Keratinocyte (primary cell): ENCODE results near the gene CMPK2. TPM values are rescaled to one million over a fixed set of nuclear protein-coding genes. Genes with fewer than 3 reads are reported as not detected.

ENCODE experiments used
- DNase-seq: peaks from one replicate; pipeline ENCODE4 v3.0.0-alpha.2; 2011; ENCODE audit warnings: low read depth, missing footprints, low spot score
- FAIRE-seq: peaks from 2 replicates; lab custom pipeline; 2011; peaks lifted over from hg19 to GRCh38; lab: Jason Lieb, UNC
- H2AFZ ChIP-seq: 2 replicates; pipeline ENCODE4 v1.6.0; 2012; ENCODE audit warnings: low read length, control low read depth, inconsistent platforms; ENCODE audit not compliant: control insufficient read depth
- H3K27ac ChIP-seq: 2 replicates; pipeline ENCODE4 v1.5.1; 2011; ENCODE audit warnings: low read length; ENCODE audit not compliant: control insufficient read depth, insufficient read depth
- H3K27me3 ChIP-seq: 3 replicates; pipeline ENCODE4 v1.6.0; 2011; ENCODE audit warnings: low read length; ENCODE audit not compliant: control insufficient read depth, insufficient read depth; ENCODE audit errors: extremely low read depth
- H3K36me3 ChIP-seq, 2 experiments: 2 replicates in 1 of 2; 3 replicates in 1 of 2; pipeline ENCODE4 v1.5.1; 2011; ENCODE audit warnings: low read length in 2 of 2, mild to moderate bottlenecking in 1 of 2; ENCODE audit not compliant: control insufficient read depth in 2 of 2, insufficient read depth in 2 of 2; ENCODE audit errors: extremely low read depth in 1 of 2
- H3K4me1 ChIP-seq: 3 replicates; pipeline ENCODE4 v1.5.1; 2011; ENCODE audit warnings: low read length; ENCODE audit not compliant: control insufficient read depth, insufficient read depth; ENCODE audit errors: extremely low read depth
- H3K4me2 ChIP-seq: 3 replicates; pipeline ENCODE4 v1.6.0; 2011; ENCODE audit warnings: low read depth, low read length; ENCODE audit not compliant: control insufficient read depth, insufficient read depth; ENCODE audit errors: extremely low read depth
- H3K4me3 ChIP-seq, 3 experiments: fragments of 200-600 bp in 1 of 3; sonication (generic) in 1 of 3; 2 replicates in 2 of 3; 3 replicates in 1 of 3; pipeline ENCODE4 v1.5.1; 2011 to 2016; ENCODE audit warnings: low read length in 3 of 3, mild to moderate bottlenecking in 3 of 3, control low read depth in 2 of 3, inconsistent platforms in 1 of 3, low read depth in 1 of 3, mixed read lengths in 1 of 3, mixed run types in 1 of 3, moderate library complexity in 1 of 3; ENCODE audit not compliant: control insufficient read depth in 2 of 3, insufficient read depth in 2 of 3; ENCODE audit errors: extremely low read depth in 1 of 3
- H3K79me2 ChIP-seq: 2 replicates; pipeline ENCODE4 v1.6.0; 2012; ENCODE audit warnings: low read length; ENCODE audit not compliant: control insufficient read depth, insufficient read depth
- H3K9ac ChIP-seq: 3 replicates; pipeline ENCODE4 v1.6.0; 2011; ENCODE audit warnings: low read length; ENCODE audit not compliant: control insufficient read depth, insufficient read depth; ENCODE audit errors: extremely low read depth
- H3K9me1 ChIP-seq: 3 replicates; pipeline ENCODE4 v1.6.0; 2011; ENCODE audit warnings: low read length; ENCODE audit not compliant: control insufficient read depth, insufficient read depth; ENCODE audit errors: extremely low read depth
- H3K9me3 ChIP-seq: 2 replicates; pipeline ENCODE4 v1.5.1; 2012; ENCODE audit warnings: low read depth, low read length; ENCODE audit not compliant: control insufficient read depth
- H4K20me1 ChIP-seq: 3 replicates; pipeline ENCODE4 v1.6.0; 2011; ENCODE audit warnings: low read length; ENCODE audit not compliant: control insufficient read depth, insufficient read depth; ENCODE audit errors: extremely low read depth
- CTCF ChIP-seq, 3 experiments: IDR thresholded peaks in 1 of 3; conservative IDR thresholded peaks in 1 of 3; optimal IDR thresholded peaks in 1 of 3; 2 replicates in 2 of 3; 3 replicates in 1 of 3; pipeline versions ENCODE3 to v1.5.1; 2011; ENCODE audit warnings: low read length in 3 of 3, mild to moderate bottlenecking in 3 of 3, moderate library complexity in 2 of 3, control low read depth in 1 of 3, inconsistent platforms in 1 of 3; ENCODE audit not compliant: insufficient read depth in 2 of 3; ENCODE audit errors: extremely low read depth in 1 of 3
- EZH2 ChIP-seq: IDR thresholded peaks from one replicate; pipeline ENCODE4 v1.6.1; 2012; ENCODE audit warnings: inconsistent platforms, mild to moderate bottlenecking, low read length, moderate library complexity
- dilution Hi-C: fragments of 300-500 bp; cut with MboI; formaldehyde crosslinking; loops from one replicate; pipeline ENCODE4 v1.7.0; 2020; ENCODE audit warnings: low sequenced_read_pairs; ENCODE audit not compliant: extremely low pct_ligation_motif_present
- polyA plus RNA-seq, 5 experiments: library from polyadenylated mRNA; depleted of rRNA in 3 of 5; stranded (reverse) in 3 of 5; stranded (forward) in 1 of 5; unstranded in 1 of 5; fragments of >200 nt; gene quantifications; 1 replicate in 1 of 5; 2 replicates in 3 of 5; 3 replicates in 1 of 5; pipeline versions ENCODE4 v1.2.1 to v1.2.3, GENCODE V29; 2011 to 2012; ENCODE audit warnings: missing spikeins in 2 of 5, low read depth in 1 of 5, low replicate concordance in 1 of 5

CMPK2 gene
- polyA plus RNA-seq, 1 donor (not counting 4 experiments of a cell fraction or from before 2014, with no cell fraction given) = 1.5 TPM

GRCh38 chr2:6888724-6889123, 23.0 kb upstream of the CMPK2 start:
- H3K79me2 ChIP-seq = no peaks in the 10 kb centered on the region
- dilution Hi-C loops = no loop called here
- H3K9ac ChIP-seq = no peak overlapping the region
- H3K9me3 ChIP-seq = no peaks in the 10 kb centered on the region
- H3K9me1 ChIP-seq = no peaks in the 10 kb centered on the region
- TF ChIP-seq EZH2 = no peak
- no peak for TF ChIP-seq CTCF (optimal IDR thresholded peaks at IDR 0.05 in 1 of 3, IDR thresholded peaks at IDR 0.05 in 1 of 3, conservative IDR thresholded peaks at IDR 0.05 in 1 of 3; ENCODE audit: extremely low read depth in 1 of 3, insufficient read depth in 2 of 3, low read length in 3 of 3)
- H3K27ac ChIP-seq = no peak overlapping the region
- H2AFZ ChIP-seq = no peak overlapping the region
- DNase-seq (no peak), FAIRE-seq (no peak)
- no peak overlapping the region for H3K4me2 ChIP-seq
- H3K27me3 ChIP-seq = no peaks in the 10 kb centered on the region
- H4K20me1 ChIP-seq = no peaks in the 10 kb centered on the region
- H3K4me3 ChIP-seq = no peak overlapping the region
- no peaks in the 10 kb centered on the region for H3K4me1 ChIP-seq
- no peaks in the 10 kb centered on the region for H3K36me3 ChIP-seq

DNA sequence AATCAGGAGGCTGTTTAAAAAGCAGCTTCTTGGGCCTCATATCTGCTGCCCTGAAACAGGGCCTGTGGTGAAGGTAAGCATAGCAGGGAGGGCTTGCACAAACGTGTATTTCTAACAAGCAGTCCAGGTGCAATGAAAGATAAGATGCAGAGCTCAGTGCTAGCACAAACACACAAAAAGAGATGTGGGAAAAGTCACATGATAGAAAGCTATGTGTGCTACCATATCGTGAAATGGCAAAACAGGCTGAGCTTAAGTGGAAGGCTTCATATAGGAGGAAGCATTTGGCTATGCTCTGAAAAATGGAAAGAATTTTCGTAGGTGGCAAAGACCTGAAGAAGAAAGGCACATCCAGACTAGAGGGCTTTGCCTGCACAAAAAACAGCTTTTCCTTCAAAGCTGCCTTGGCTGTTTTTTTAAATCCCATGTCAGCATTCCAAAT, 22.1 kb upstream of the CMPK2 start:
- dilution Hi-C loops = no loop called here
- TF ChIP-seq EZH2 (no peak), CTCF (optimal IDR thresholded peaks at IDR 0.05 in 1 of 3, IDR thresholded peaks at IDR 0.05 in 1 of 3, conservative IDR thresholded peaks at IDR 0.05 in 1 of 3; ENCODE audit: extremely low read depth in 1 of 3, insufficient read depth in 2 of 3, low read length in 3 of 3) (no peak)
- H3K9me1 ChIP-seq = no peaks in the 10 kb centered on the region
- H3K27ac ChIP-seq = no peak overlapping the region
- no peaks in the 10 kb centered on the region for H3K4me1 ChIP-seq
- no peaks in the 10 kb centered on the region for H4K20me1 ChIP-seq
- no peaks in the 10 kb centered on the region for H3K36me3 ChIP-seq
- no peaks in the 10 kb centered on the region for H3K27me3 ChIP-seq
- no peaks in the 10 kb centered on the region for H3K79me2 ChIP-seq
- no peak overlapping the region for H2AFZ ChIP-seq
- H3K9ac ChIP-seq = no peak overlapping the region
- H3K4me3 ChIP-seq = no peak overlapping the region
- DNase-seq (no peak), FAIRE-seq (no peak)
- H3K9me3 ChIP-seq = no peaks in the 10 kb centered on the region
- H3K4me2 ChIP-seq = no peak overlapping the region
